CD14-positive monocyte (primary cell): Measurements from ENCODE around the gene TFAP2B. TPM values are rescaled to one million over a fixed set of nuclear protein-coding genes. Genes with fewer than 3 reads are reported as not detected.

Source experiments
- DNase-seq, 3 donors: peaks; one replicate each; pipeline ENCODE4 v3.0.0-alpha.2; 2011 to 2022
- H2AFZ ChIP-seq: 2 replicates; pipeline ENCODE4 v1.6.0; 2012; ENCODE audit warnings: mild to moderate bottlenecking, low read depth, low read length, inconsistent platforms; ENCODE audit not compliant: insufficient read depth, poor library complexity, severe bottlenecking
- H3K27ac ChIP-seq, 2 donors: 1 replicate in 1 of 2; 2 replicates in 1 of 2; pipeline ENCODE4 v1.5.1; 2012 to 2013; ENCODE audit warnings: low read length in 2 of 2, control low read depth in 1 of 2, inconsistent platforms in 1 of 2, low read depth in 1 of 2, mild to moderate bottlenecking in 1 of 2
- H3K27me3 ChIP-seq, 2 donors: one replicate each; pipeline versions ENCODE4 v1.6.0 to v1.6.1; 2011 to 2013; ENCODE audit warnings: low read length in 2 of 2; ENCODE audit not compliant: control insufficient read depth in 2 of 2, insufficient read depth in 2 of 2
- H3K36me3 ChIP-seq, 2 donors: replicated peaks in 1 of 2; 1 replicate in 1 of 2; 2 replicates in 1 of 2; pipeline versions ENCODE4 v1.5.1 to v1.6.1; 2012 to 2013; ENCODE audit warnings: low read length in 2 of 2, control low read depth in 1 of 2, inconsistent platforms in 1 of 2, mild to moderate bottlenecking in 1 of 2; ENCODE audit not compliant: insufficient read depth in 2 of 2, control insufficient read depth in 1 of 2
- H3K4me1 ChIP-seq, 2 donors: 1 replicate in 1 of 2; 2 replicates in 1 of 2; pipeline versions ENCODE4 v1.5.1 to v1.6.1; 2012 to 2013; ENCODE audit warnings: low read length in 2 of 2, control low read depth in 1 of 2, inconsistent platforms in 1 of 2, mild to moderate bottlenecking in 1 of 2, moderate library complexity in 1 of 2; ENCODE audit not compliant: insufficient read depth in 2 of 2, control insufficient read depth in 1 of 2
- H3K4me2 ChIP-seq: replicated peaks from 2 replicates; pipeline ENCODE3; 2012; ENCODE audit warnings: low read length, moderate library complexity, mild to moderate bottlenecking; ENCODE audit not compliant: poor library complexity, severe bottlenecking; ENCODE audit errors: extremely low read depth
- H3K4me3 ChIP-seq, 3 experiments: fragments of 200-600 bp in 1 of 3; sonication (generic) in 1 of 3; replicated peaks in 1 of 3; 1 replicate in 2 of 3; 2 replicates in 1 of 3; pipeline ENCODE4 v1.5.1; 2011 to 2013; ENCODE audit warnings: low read length in 3 of 3, mild to moderate bottlenecking in 3 of 3, control low read depth in 2 of 3, low read depth in 2 of 3, inconsistent platforms in 1 of 3, moderate library complexity in 1 of 3
- H3K79me2 ChIP-seq: 2 replicates; pipeline ENCODE4 v1.6.0; 2012; ENCODE audit warnings: mild to moderate bottlenecking, control low read depth, inconsistent platforms, low read length, moderate library complexity; ENCODE audit not compliant: insufficient read depth
- H3K9ac ChIP-seq: 2 replicates; pipeline ENCODE4 v1.6.0; 2017; ENCODE audit warnings: low read length, mild to moderate bottlenecking; ENCODE audit not compliant: insufficient read depth, poor library complexity, severe bottlenecking
- H3K9me3 ChIP-seq, 2 donors: replicated peaks in 1 of 2; 1 replicate in 1 of 2; 2 replicates in 1 of 2; pipeline versions ENCODE4 v1.5.1 to v1.6.1; 2012 to 2013; ENCODE audit warnings: low read length in 2 of 2, control low read depth in 1 of 2; ENCODE audit not compliant: control insufficient read depth in 1 of 2, insufficient read depth in 1 of 2
- H4K20me1 ChIP-seq: 2 replicates; pipeline ENCODE4 v1.6.0; 2012; ENCODE audit warnings: mild to moderate bottlenecking, low read length, control low read depth, moderate library complexity; ENCODE audit not compliant: insufficient read depth
- H3K27ac Mint-ChIP-seq, 7 donors: one replicate each; pipeline ENCODE4 v1.8.0; 2020; ENCODE audit warnings: mild to moderate bottlenecking in 7 of 7, mixed read lengths in 7 of 7, moderate library complexity in 6 of 7, inconsistent platforms in 2 of 7
- H3K27me3 Mint-ChIP-seq, 3 donors: one replicate each; pipeline ENCODE4 v1.8.0; 2021 to 2022; ENCODE audit warnings: low read depth in 3 of 3, mild to moderate bottlenecking in 3 of 3, mixed read lengths in 3 of 3, moderate library complexity in 3 of 3, inconsistent platforms in 1 of 3
- H3K36me3 Mint-ChIP-seq, 2 donors: one replicate each; pipeline ENCODE4 v1.8.0; 2020; ENCODE audit warnings: mixed read lengths in 2 of 2, inconsistent platforms in 1 of 2, mild to moderate bottlenecking in 1 of 2
- H3K4me1 Mint-ChIP-seq: one replicate; pipeline ENCODE4 v1.8.0; 2020; ENCODE audit warnings: mild to moderate bottlenecking, mixed read lengths
- H3K4me3 Mint-ChIP-seq, 2 donors: one replicate each; pipeline ENCODE4 v1.8.0; 2020; ENCODE audit warnings: mild to moderate bottlenecking in 2 of 2, mixed read lengths in 2 of 2, moderate library complexity in 1 of 2
- H3K9me3 Mint-ChIP-seq, 7 donors: one replicate each; pipeline ENCODE4 v1.8.0; 2020 to 2022; ENCODE audit warnings: mixed read lengths in 7 of 7, mild to moderate bottlenecking in 6 of 7, moderate library complexity in 6 of 7, inconsistent platforms in 2 of 7
- WGBS: methylation state at CpG from one replicate; pipeline ENCODE4 v1.1.5; 2013; ENCODE audit warnings: missing lambda C conversion rate; ENCODE audit not compliant: insufficient coverage; 5-methylcytosine and 5-hydroxymethylcytosine counted together
- intact Hi-C, 2 donors: fragments of 100-400 bp; cut with micrococcal nuclease; formaldehyde crosslinking; loops; one replicate each; pipeline versions ENCODE4 v1.15.0 to v1.15.1; 2023
- polyA plus RNA-seq, 3 donors: library from polyadenylated mRNA; depleted of rRNA in 1 of 3; unstranded in 2 of 3; stranded (reverse) in 1 of 3; fragments of 300-500 nt in 2 of 3; fragments of >200 nt in 1 of 3; fragmentation: Illumina TruSeq in 2 of 3; gene quantifications; 1 replicate in 2 of 3; 2 replicates in 1 of 3; pipeline ENCODE4 v1.2.3, GENCODE V29; 2012 to 2021
- TF ChIP-seq, protein P1 (sequence below): fragments of 200-600 bp; IDR thresholded peaks from one replicate; pipeline ENCODE4 v1.8.0; 2022; ENCODE audit warnings: antibody characterized with exemption, mild to moderate bottlenecking

Gene TFAP2B
- polyA plus RNA-seq, 3 donors = not detected

DNA sequence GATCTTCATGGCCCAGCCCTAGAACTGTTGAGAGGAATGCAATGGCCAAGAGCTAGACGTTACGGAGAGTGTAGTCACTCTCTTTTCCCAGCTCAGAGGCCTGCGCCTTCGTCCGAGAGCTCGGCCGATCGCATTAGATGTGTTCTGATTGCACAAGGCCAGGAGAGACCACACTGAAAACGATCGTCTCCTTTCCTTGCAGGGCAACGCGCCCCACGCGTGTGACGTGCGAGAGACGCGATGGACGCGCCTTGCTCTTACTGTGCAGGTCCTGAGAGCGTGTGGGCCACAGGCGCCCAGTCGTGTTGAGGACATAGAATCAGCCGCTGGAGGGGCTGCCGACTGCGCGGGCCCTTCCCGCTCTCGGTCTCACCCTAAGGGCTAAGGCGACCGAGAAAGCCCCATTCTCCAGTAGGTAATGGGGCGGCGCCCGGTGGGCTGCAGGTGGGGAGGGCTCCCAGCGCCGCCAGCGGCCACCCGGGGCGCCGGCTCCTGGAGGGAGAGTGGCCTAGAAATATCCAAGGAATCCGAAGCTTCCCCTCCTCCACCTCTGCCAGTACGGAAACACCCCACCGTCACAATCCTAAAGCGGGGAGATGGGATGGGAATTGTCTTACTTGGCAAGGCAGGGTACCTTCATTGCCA lies 26.9 kb downstream of the TFAP2B start:
- DNase-seq = no peak
- TF ChIP-seq, protein P1, sequence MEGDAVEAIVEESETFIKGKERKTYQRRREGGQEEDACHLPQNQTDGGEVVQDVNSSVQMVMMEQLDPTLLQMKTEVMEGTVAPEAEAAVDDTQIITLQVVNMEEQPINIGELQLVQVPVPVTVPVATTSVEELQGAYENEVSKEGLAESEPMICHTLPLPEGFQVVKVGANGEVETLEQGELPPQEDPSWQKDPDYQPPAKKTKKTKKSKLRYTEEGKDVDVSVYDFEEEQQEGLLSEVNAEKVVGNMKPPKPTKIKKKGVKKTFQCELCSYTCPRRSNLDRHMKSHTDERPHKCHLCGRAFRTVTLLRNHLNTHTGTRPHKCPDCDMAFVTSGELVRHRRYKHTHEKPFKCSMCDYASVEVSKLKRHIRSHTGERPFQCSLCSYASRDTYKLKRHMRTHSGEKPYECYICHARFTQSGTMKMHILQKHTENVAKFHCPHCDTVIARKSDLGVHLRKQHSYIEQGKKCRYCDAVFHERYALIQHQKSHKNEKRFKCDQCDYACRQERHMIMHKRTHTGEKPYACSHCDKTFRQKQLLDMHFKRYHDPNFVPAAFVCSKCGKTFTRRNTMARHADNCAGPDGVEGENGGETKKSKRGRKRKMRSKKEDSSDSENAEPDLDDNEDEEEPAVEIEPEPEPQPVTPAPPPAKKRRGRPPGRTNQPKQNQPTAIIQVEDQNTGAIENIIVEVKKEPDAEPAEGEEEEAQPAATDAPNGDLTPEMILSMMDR = no peak
- Histone ChIP-seq H3K79me2 (no peaks in the 10 kb centered on the region), H3K36me3 (no peaks in the 10 kb centered on the region), H3K9me3 (peaks cover 10 to 82% of the 10 kb centered on the region in 2 donors), H3K9ac (no peak overlapping the region), H3K27ac (no peak overlapping the region), H3K4me3 (no peak overlapping the region), H3K4me2 (no peak overlapping the region), H4K20me1 (no peaks in the 10 kb centered on the region), H3K27me3 (peaks cover 98 to 99% of the 10 kb centered on the region in 2 donors), H2AFZ (no peak overlapping the region), H3K4me1 (no peaks in the 10 kb centered on the region)
- Mint-ChIP-seq H3K9me3 (peaks cover 0 to 41% (median 36%) of the 10 kb centered on the region in 7 donors), H3K4me3 (peak overlapping the region in 1 of 2 donors; percentile 79), H3K27me3 (peaks cover 97 to 100% (median 99%) of the 10 kb centered on the region in 3 donors), H3K4me1 (no peaks in the 10 kb centered on the region), H3K27ac (peak overlapping the region in 1 of 7 donors; percentile 31), H3K36me3 (peaks cover 0 to 5% of the 10 kb centered on the region in 2 donors)
- intact Hi-C loops = no loop called here
- WGBS = 7% methylated on average over 33 of the region's 44 CpGs

DNA sequence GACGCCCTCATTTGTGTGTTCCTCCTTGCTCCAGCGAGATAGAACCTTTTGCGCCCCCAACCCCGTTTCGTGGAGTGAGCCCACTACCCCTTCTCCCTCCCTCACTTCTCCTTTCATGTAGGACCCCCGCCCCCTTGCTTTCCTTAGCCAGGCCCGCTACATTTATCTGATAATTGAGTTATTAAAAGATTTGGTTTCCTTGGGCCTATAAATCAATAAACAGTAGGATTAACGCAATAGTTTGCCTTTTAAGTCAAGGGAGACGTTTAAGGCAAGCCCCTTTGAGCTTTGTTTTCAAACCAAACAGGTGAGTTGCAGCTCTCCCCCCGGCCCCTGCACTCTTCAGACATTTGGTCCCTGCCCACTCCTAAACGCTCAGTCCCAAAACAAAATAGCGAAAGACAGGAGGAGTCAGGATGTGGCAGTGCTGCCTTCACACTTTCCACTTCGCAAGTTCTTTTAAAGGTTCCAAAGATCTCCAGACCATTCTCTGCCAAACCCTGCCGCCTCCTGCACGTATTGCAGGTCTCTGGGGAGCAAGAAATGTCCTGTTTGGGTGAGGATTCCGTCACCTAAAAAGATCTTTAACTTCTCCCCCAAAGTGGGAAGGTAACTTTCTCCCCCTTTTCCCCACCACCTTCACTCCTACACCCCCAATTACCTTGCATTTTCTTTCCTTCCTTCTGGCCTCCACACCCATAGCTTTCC lies 27.6 kb downstream of the TFAP2B start:
- TF ChIP-seq, protein P1 = no peak
- Histone ChIP-seq H3K36me3 (no peaks in the 10 kb centered on the region), H3K4me1 (no peaks in the 10 kb centered on the region), H4K20me1 (no peaks in the 10 kb centered on the region), H3K4me2 (no peak overlapping the region), H2AFZ (no peak overlapping the region), H3K27me3 (peaks cover 98 to 99% of the 10 kb centered on the region in 2 donors), H3K9ac (no peak overlapping the region), H3K9me3 (peaks cover 14 to 82% of the 10 kb centered on the region in 2 donors), H3K4me3 (no peak overlapping the region), H3K79me2 (no peaks in the 10 kb centered on the region), H3K27ac (no peak overlapping the region)
- no peak for DNase-seq
- Mint-ChIP-seq H3K27ac (no peak overlapping the region), H3K4me3 (peak overlapping the region in 1 of 2 donors; percentile 67), H3K27me3 (peaks cover 97 to 100% (median 99%) of the 10 kb centered on the region in 3 donors), H3K4me1 (no peaks in the 10 kb centered on the region), H3K36me3 (peaks cover 0 to 3% of the 10 kb centered on the region in 2 donors), H3K9me3 (peaks cover 0 to 40% (median 36%) of the 10 kb centered on the region in 7 donors)
- intact Hi-C loops = no loop called here
- WGBS = 6% methylated on average over 5 of the region's 16 CpGs
